Tongue (tissue), 2 donors: ENCODE data around the gene SEC62. TPM values are rescaled to one million over a fixed set of nuclear protein-coding genes. Genes with fewer than 3 reads are reported as not detected.

Source experiments
- DNase-seq: peaks from one replicate; pipeline ENCODE4 v3.0.0-alpha.2; 2015
- total RNA-seq: library from RNA; depleted of rRNA; stranded (reverse); fragments of >200 nt; gene quantifications from one replicate; pipeline ENCODE4 v1.2.3, GENCODE V29; 2014

SEC62 gene
- total RNA-seq, 1 donor from 2014 or later: 50.7 TPM

GRCh38 chr3:169966951-169967915, 626 bp downstream of the SEC62 start:
- DNase-seq: peak; percentile 61

- DNase-seq: no peak
These were observed 1.7 kb downstream of the SEC62 start for GRCh38 chr3:169968224-169968885.

- DNase-seq: no peak
These were observed 2.8 kb downstream of the SEC62 start for GRCh38 chr3:169969174-169970095.

GRCh38 chr3:169970847-169971246, 4.2 kb downstream of the SEC62 start:
- DNase-seq: no peak

- no peak for DNase-seq
These were observed 4.9 kb downstream of the SEC62 start for GRCh38 chr3:169971522-169971921.

- DNase-seq: no peak
These were observed 13.4 kb downstream of the SEC62 start for GRCh38 chr3:169980055-169980454.

- DNase-seq: no peak
These were observed 17.7 kb downstream of the SEC62 start for GRCh38 chr3:169984292-169984691.

- no peak for DNase-seq
These were observed 23.8 kb downstream of the SEC62 start for GRCh38 chr3:169990431-169990830.

- peak; percentile 21 for DNase-seq
These were observed 25.5 kb downstream of the SEC62 start for GRCh38 chr3:169992156-169992555.

GRCh38 chr3:169992781-169993180, 26.2 kb downstream of the SEC62 start:
- no peak for DNase-seq

GRCh38 chr3:169993761-169994160, 27.2 kb downstream of the SEC62 start:
- DNase-seq: no peak

GRCh38 chr3:169996063-169996462, 29.5 kb downstream of the SEC62 start:
- no peak for DNase-seq

GRCh38 chr3:169998668-169999131, 32.1 kb downstream of the SEC62 start:
- DNase-seq: no peak

GRCh38 chr3:169999433-169999832, 32.8 kb downstream of the SEC62 start:
- DNase-seq: no peak

- DNase-seq: no peak
These were observed 33.4 kb downstream of the SEC62 start for GRCh38 chr3:170000051-170000450.

- no peak for DNase-seq
These were observed 35.6 kb downstream of the SEC62 start for GRCh38 chr3:170002231-170002630.

- DNase-seq: no peak
These were observed 36.3 kb downstream of the SEC62 start for GRCh38 chr3:170002879-170003278.

GRCh38 chr3:170003881-170004356, 37.3 kb downstream of the SEC62 start:
- no peak for DNase-seq

- DNase-seq: no peak
These were observed 40.5 kb downstream of the SEC62 start for GRCh38 chr3:170007031-170007663.

- DNase-seq: no peak
These were observed 43.9 kb downstream of the SEC62 start for GRCh38 chr3:170010498-170010897.

GRCh38 chr3:170012683-170013400, 46.2 kb downstream of the SEC62 start:
- no peak for DNase-seq
